Medulla oblongata (tissue), 1 donor: Measurements from ENCODE around the gene RBM10.
A peak's percentile ranks its signal among the peaks of the same experiment; 100 is the strongest.

Experiments used
- DNase-seq: peaks from one replicate; pipeline ENCODE4 v3.0.0-alpha.2; 2015; ENCODE audit errors: extremely low spot score

Gene RBM10

DNA sequence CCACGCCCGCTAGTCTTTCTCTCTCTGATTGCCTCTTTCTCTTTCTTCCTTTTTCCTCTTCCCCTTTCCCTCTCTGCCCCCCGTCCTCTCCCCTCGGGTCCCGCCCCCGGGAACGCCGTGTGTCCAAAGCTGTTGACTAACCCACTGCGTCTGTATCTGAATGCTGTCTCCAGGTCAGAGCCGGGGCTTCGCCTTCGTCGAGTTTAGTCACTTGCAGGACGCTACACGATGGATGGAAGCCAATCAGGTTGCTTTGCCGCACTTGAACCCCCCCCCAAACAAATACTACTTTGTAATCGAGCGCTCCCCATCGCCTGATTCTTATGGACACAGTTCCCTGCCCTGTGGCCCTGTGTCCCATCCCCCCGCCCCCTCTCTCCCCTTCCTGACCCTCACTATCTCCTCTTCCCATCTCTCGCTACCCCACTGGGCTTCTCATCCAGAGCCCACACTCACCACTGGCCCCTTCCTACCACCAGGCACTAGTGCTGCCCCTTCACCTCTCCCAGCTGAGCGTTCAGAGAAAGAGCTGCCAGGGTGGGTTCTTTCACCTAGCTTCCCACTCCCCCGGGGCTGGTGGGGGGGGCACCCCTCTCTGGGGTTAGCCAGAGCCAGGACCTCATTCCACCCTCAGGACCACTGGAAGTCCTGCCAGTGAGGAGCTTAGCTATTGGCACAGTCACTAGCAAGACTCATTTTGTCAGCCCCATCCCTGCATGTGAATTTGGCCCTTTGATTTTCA lies 30.0 kb downstream of the RBM10 start:
- DNase-seq: no peak

DNA sequence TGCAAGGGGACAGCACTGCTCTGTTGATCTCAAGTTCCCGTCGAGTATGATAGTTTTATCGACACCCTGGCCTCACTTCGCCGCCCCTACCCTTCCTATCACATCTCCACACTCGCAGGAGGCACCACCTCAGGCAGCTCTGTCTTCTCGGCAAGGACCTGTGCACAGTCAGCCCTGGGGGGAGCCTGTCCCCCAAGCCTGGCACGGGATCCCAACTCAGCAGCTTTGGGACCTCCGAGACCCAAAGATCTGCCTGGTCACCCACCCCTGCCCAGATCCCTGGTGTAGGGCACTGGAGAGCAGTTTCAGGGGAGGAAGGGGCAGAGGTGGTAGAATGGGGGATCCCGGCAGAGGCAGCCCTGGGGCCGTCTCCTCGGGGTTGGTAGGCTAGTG lies 30.6 kb downstream of the RBM10 start:
- no peak for DNase-seq

DNA sequence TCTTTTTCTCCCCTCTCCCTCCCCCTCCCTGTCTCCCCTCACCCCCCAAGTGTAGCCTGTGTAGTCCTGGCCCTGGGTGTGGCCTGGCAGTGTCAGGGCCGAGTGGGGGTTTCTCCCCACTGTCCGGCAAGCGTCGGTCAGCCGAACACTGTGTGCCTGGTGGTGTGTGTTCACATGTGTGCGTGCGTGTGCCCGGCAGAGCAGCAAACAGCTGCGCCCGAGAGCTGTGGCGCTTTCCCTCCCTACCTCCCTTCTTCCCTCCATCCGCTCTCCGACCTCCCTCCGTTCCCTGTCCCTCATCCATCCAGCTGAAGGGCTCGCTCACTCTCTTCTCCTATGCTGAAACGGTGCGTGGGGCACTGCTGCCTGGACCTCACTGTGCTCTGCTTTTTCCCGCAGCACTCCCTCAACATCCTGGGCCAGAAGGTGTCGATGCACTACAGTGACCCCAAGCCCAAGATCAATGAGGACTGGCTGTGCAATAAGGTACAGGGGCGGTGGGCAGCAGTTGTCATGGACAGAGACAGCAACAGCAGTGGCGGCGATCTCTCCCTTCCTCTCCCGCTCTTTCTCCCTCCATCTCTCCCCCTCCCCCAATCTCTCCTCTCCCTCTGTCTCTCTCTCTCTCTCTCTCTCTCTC lies 31.2 kb downstream of the RBM10 start:
- no peak for DNase-seq

DNA sequence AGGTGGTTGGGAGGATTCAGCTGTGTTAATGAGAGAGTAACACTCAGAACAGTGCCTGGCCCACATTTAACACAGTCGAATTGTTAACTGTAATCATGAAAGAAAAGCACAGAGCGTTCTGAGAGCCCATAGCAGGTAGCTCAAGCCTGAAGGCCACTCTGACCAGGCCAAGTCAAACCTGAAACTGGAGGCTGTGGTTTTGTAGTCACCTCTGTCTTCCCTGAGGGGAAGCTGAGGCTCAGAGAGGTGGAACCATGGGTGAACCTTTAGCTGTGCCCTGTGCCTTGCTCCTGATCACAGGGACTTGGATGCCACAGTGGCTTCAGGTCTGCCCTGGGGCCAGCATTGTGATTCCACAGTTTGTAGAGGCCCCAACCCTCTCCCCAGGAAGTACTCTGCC lies 32.1 kb downstream of the RBM10 start:
- DNase-seq: no peak

DNA sequence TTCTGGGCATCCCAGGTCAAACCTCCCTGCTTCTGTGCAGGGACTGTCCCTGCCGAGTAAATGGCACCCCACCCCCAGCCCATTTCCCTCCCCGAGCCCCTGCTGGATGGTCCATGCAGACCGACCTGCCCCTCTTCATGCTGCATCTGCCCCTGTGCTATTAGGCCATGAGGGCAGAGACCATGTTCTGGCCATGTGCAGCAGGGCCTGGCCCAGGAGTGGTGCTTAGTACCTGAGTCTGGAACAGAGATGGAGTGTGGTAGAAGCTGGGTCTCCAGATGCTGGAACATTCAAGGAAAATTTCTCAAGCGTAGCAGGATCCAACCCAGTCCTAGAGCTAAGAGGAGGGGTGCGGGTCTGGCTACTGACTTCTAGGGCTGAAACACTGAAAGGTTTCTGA lies 33.3 kb downstream of the RBM10 start:
- no peak for DNase-seq

DNA sequence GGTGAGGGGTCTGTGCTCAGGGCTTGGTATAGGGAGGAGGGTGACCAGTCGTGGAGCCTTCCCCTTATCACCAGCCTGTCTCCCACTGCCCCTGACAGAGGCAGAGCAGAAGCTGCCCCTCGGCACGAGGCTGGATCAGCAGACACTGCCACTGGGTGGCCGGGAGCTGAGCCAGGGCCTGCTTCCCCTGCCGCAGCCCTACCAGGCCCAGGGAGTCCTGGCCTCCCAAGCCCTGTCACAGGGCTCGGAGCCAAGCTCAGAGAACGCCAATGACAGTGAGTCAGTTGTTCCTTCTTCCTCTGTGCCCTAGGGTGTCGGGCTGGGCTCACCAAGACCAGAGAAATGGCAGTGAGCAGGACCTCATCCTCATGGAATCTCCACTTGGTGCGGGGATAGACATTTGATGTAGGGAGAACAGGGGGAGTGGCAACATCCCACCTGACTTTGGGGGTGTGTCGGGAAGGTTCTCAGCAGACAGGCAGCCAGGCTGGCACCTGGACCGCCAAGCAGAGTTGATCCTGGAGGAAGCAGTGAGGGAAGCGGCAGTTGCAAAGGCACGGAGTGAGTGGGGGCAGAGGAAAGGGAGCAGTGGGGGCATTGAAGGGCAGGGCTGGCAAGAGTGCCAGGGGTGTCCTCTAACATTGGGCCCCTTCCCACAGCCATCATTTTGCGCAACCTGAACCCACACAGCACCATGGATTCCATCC lies 34.4 kb downstream of the RBM10 start:
- DNase-seq: peak; percentile 78

DNA sequence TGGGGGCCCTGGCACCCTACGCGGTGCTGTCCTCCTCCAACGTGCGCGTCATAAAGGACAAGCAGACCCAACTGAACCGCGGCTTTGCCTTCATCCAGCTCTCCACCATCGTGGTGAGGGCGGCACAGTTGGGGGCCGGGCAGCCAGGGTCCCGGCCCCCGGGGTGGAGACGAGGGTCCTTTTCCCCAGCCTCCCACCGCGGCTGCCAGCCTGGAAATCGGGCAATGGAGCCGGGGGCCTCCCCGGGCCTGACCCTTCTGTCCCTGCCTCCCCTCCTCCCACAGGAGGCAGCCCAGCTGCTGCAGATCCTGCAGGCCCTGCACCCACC lies 34.9 kb downstream of the RBM10 start:
- no peak for DNase-seq

DNA sequence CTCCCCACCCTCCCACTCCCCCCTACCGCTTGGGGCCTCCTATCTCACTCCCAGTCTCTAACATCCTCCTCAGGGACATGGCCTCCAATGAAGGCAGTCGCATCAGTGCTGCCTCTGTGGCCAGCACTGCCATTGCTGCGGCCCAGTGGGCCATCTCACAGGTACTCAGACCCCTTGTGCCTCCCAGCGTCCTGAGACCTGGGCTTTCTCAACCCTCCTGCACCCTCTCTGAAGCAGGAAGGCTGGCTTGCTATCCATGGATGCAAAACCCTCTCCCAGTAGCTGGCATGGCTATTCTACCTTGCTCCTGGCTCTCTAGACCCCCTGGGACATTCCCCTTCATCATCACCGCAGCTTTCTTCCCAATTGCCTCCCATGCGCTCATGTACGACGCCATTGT lies 35.3 kb downstream of the RBM10 start:
- DNase-seq: no peak

DNA sequence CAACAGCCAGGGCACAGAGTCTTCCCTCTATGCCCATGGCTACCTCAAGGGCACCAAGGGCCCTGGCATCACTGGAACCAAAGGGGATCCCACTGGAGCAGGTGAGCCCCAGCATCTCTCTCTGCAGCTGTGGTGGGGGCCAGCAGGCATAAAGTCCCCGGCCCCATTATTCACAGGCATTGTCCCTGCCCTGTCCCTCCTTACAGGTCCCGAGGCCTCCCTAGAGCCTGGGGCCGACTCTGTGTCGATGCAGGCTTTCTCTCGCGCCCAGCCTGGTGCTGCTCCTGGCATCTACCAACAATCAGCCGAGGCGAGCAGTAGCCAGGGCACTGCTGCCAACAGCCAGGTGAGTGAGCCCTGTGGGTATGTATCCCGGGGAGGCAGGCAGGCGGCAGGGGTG lies 36.3 kb downstream of the RBM10 start:
- no peak for DNase-seq

DNA sequence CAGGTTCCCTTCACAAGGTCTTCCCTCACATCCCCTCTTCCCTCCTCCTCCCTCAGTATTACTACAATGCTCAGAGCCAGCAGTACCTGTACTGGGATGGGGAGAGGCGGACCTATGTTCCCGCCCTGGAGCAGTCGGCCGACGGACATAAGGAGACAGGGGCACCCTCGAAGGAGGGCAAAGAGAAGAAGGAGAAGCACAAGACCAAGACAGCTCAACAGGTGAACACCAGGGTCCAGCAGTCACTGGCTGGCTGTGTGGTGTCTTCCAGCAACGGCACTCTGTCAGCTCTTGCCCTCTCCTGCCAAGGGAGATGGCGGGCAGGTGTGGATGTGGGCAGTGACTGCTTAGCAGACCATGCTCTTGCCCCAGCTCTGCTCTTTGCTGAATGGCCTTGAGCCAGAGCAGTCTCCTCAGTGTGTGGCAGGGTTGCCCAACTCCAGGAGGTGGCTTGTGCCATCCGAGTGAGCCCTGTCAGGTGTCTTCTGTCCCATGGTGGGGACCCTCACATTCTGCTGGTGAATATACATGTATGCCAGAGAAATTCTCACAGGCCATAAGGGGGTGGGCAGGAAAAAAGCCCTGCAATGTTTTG lies 37.2 kb downstream of the RBM10 start:
- DNase-seq: no peak

DNA sequence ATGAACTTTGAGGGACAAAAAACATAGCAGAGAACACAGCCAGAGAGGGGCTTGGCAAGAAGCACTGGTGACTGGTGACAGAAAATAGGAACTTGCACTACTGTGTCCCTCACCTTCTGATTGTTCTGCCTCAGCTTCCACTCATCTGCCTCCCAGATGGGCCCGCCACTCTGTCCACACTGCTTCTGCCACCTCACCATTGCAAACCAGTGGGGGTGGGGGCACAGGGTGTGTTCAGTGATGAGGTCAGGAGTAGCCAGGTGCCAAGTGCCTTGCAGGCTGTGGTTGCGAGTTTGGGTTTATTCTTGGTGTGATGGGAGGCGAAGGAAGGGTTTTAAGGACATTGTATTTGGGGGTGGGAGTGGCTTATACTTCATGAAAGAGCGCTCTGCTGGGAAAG lies 39.5 kb downstream of the RBM10 start:
- DNase-seq: no peak

DNA sequence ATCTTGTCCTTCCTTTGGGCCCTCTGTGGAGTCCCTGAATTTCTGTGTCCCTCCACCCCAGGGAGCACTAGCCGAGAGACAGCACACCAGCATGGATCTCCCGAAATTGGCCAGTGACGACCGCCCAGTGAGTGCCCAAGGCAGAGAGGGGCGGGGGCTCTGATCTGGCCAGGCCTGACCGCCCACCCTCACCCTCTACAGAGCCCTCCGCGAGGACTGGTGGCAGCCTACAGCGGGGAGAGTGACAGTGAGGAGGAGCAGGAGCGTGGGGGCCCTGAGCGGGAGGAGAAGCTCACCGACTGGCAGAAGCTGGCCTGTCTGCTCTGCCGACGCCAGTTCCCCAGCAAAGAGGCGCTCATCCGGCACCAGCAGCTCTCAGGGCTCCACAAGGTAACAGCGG lies 40.2 kb downstream of the RBM10 start:
- no peak for DNase-seq

DNA sequence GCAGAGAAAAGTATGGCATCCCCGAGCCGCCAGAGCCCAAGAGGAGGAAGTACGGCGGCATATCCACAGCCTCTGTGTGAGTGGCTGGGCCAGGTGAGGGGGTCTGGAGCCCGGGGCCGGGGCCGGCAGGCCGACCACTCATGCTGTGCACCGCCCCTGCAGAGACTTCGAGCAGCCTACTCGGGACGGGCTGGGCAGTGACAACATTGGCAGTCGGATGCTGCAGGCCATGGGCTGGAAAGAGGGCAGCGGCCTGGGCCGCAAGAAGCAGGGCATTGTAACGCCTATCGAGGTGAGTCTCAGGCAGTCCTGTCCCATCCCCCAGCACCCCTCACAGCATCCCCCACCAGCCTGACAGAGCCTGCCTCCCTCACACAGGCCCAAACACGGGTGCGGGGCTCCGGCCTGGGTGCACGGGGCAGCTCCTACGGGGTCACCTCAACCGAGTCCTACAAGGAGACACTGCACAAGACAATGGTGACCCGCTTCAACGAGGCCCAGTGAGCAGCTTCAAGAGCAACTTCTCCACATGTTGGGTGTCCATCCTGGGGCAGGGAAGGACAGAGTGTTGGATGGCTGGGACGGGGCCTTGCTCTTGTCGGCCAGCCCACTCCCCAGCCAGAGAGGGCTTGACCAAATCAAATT lies 41.2 kb downstream of the RBM10 start:
- DNase-seq: no peak

DNA sequence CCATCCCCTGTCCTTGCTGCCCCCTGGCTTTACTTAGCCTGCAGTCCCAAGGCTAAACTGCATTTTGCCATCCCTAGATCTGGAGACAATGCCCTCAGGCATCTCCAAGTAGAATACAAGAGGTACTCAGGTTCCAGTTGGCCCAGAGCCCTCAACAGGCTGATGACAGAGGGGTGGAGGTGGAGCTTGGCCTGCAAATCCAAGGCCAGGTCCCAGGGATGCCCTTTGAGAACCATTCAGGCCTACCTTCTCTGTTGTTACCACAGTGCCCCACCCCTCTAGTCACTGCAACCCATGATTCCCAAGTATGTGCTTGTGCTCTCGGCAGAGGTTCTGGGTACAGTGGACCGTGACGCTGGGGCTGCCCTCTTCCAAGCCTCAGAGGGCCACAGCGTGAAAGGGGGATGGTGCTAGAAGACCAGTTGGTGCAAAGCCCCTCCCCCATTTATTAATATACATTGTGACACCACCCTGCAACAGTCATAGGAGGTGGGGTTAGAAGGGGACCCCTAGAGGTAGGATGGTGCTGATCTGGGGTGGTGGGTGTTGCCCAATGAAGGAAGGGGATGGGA lies 42.2 kb downstream of the RBM10 start:
- DNase-seq: no peak

DNA sequence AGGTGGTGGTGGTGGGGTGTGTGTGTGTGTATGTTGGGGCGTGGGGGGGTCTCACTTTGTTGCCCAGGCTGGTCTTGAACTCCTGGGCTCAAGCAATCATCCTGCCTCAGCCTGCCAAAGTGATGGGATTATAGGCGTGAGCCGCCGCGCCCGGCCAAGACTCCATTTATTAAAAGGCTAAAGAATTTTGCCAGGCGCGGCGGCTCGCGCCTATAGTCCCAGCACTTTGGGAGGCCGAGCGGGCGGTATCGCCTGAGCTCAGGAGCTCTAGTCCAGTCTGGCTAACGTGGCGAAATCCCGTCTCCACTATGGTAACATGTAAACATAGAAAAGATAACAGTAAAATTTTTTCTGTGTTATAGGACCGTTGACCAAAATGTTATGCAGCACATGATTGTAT lies 44.9 kb downstream of the RBM10 start:
- DNase-seq: no peak

DNA sequence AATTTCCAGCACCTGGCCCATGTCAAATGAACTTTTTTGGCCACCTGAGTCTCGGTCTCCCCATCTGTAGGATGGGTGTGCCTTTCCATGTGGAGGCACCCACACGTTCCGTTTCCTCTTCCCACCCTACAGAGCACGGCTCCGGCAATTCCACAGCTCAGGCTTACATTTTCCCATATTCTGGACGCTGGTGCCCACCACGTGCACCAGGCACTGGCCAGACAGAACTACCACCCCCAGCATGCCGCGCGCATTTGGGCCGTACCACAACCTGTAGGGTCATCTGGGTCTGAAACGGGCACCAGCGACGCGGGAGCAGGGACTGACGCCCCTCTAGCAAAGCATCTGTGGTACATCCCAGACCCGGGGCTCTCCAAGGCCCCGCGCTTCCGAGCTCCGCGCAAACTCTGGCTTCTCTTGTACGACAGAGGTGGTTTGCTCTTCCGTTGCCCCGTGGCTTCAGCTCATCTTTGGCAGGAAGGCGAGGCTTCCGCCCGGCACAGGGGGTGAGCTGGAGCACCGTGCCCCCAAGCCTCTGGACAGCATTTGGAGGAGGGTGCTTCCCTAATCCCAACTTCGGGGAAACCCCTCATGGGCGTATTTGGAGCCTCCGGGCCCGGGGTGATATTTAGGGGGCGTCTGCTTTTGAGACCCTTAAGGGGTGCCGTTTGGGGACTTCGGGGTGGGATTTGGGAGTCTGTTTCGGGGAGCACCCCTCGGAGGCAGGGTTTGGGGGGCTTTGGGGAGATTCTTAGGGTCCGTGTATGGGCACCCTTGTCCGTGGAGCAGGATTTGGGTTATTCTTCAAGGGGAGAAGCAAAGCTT lies 45.6 kb downstream of the RBM10 start:
- DNase-seq: peak; percentile 87

DNA sequence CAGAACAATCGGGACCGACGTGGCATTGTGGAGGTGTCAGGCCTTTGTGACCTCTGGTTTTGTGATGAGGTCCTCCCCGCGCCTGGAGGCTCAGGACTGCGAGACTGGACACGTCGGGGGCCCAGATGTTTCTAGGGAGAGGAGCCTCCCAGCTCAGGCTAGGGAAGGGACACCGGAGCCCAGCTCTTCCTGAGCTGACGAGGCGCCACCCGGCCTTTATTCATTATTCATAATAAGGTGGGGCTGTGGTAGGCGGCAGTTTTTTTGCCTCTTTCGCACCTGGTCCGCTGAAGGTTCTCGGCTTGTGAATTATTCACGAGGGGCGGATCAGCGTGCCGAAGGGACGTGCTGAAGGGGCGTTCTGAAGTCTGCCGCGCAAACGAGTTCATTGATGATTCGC lies 46.3 kb downstream of the RBM10 start:
- no peak for DNase-seq

DNA sequence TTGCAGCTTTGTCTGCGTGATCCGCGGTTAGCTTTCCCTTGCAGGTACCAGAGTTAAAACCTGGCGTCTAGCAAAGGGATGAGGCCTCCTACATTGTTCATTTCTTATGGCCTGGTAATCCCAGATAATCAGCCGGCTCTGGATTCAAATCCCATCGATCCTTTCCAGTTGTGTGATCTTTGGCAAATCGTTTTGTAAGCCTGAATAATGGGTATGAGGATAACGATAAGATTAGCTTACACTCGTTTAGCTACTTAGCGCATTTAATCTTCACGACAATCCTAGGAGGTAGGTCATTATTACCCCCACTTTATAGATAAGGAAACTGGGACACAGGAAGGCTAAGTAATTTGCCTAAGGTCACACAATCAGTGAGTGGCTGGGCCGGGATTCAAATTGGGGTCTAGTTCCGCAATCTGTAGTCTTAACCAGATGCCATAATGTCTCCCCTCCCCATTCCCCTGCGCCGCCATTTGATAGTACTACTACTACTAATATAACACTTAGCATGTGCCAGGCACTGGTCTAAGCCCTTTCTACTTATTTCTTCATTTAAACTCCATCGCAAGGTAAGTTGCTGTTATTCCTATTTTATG lies 46.9 kb downstream of the RBM10 start:
- no peak for DNase-seq

DNA sequence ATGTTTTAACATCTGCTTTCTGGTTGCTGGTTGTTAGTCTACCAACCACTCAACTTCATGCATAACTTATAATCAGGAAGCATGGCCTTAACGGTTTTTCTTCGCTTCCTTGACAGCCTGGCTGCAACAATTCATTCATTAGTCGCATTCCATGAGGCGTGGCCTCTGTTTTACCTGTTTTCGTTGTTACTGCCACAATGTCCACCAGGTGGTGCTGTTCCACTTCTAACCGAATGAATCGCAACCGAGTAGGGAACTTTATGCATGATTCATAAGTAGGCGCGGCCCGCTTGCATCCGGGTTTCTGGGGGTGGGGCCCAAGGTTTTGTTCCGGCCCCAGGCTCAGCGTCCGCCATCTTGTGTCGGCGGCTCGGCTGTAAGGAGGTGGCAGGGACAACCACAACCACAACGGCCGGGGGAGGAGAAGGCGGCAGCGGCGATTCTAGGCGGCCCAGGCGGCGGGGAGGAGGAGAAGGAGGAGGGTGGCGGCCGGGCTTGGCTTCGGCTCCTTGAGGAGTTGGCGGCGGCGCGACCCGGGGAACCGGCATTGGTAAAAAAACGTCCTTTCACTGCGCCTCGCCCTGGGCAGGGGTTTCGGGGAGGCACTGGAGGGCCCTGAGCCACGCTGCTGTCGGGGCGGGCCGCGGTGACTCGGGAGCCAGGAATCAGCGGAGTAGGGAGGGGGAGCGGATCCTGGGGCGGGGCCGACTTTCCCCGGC lies 48.6 kb downstream of the RBM10 start, which contains the start of gene UBA1:
Gene UBA1 (plus strand): TSS at position 355 of the 719 bp plus-strand sequence. CDS start 4,974 bp downstream, outside the sequence.
- peak; percentile 96 for DNase-seq
